NB4 (cell line): ENCODE data around the gene MGLL.

Source experiments
- CTCF ChIP-seq: IDR thresholded peaks from one replicate; pipeline ENCODE4 v1.5.1; 2012; ENCODE audit warnings: low read depth, low read length
- MAX ChIP-seq: IDR thresholded peaks from 2 replicates; pipeline ENCODE4 v1.6.1; 2011; ENCODE audit warnings: low read depth, low read length

GRCh38 chr3:127714866-127715265 lies 107.4 kb downstream of the MGLL start:
- no peak for TF ChIP-seq CTCF
- no peak for TF ChIP-seq MAX
